Spleen (tissue), 11 donors: ENCODE data around the gene TTLL8. TPM values are rescaled to one million over a fixed set of nuclear protein-coding genes. Genes with fewer than 3 reads are reported as not detected.

Experiments
- DNase-seq: peaks from one replicate; pipeline ENCODE4 v3.0.0-alpha.2; 2020
- H3K27ac ChIP-seq, 8 donors: fragments of 200-600 bp; sonication (generic) in 7 of 8; 1 replicate in 4 of 8; 2 replicates in 4 of 8; pipeline versions ENCODE4 v1.5.0 to v1.8.0; 2016 to 2021; ENCODE audit warnings: inconsistent platforms in 4 of 8, mild to moderate bottlenecking in 4 of 8, moderate library complexity in 1 of 8
- H3K27me3 ChIP-seq, 7 donors: fragments of 200-600 bp; sonication (generic) in 6 of 7; replicated peaks in 1 of 7; 1 replicate in 4 of 7; 2 replicates in 3 of 7; pipeline versions ENCODE4 v1.5.0 to v1.8.0; 2016 to 2021; ENCODE audit warnings: inconsistent platforms in 3 of 7, mild to moderate bottlenecking in 1 of 7
- H3K36me3 ChIP-seq, 6 donors: fragments of 200-600 bp; sonication (generic) in 5 of 6; 1 replicate in 4 of 6; 2 replicates in 2 of 6; pipeline versions ENCODE4 v1.5.0 to v1.8.0; 2016 to 2021; ENCODE audit warnings: inconsistent platforms in 2 of 6
- H3K4me1 ChIP-seq, 6 donors: fragments of 200-600 bp; sonication (generic) in 5 of 6; 1 replicate in 3 of 6; 2 replicates in 3 of 6; pipeline versions ENCODE4 v1.5.0 to v1.8.0; 2016 to 2021; ENCODE audit warnings: inconsistent platforms in 3 of 6
- H3K4me3 ChIP-seq, 8 donors: fragments of 200-600 bp; sonication (generic) in 7 of 8; 1 replicate in 4 of 8; 2 replicates in 4 of 8; pipeline versions ENCODE4 v1.5.0 to v1.8.0; 2016 to 2021; ENCODE audit warnings: inconsistent platforms in 4 of 8, mild to moderate bottlenecking in 4 of 8, moderate library complexity in 2 of 8
- H3K9me3 ChIP-seq, 8 donors: fragments of 200-600 bp; sonication (generic) in 7 of 8; 1 replicate in 4 of 8; 2 replicates in 4 of 8; pipeline versions ENCODE4 v1.5.0 to v1.8.0; 2016 to 2021; ENCODE audit warnings: inconsistent platforms in 4 of 8
- POLR2A ChIP-seq, 3 donors: fragments of 450-650 bp; IDR thresholded peaks; one replicate each; pipeline ENCODE4 v1.5.1; 2017; ENCODE audit warnings: antibody characterized with exemption in 3 of 3, mild to moderate bottlenecking in 1 of 3
- POLR2AphosphoS5 ChIP-seq, 3 donors: sonication (generic); formaldehyde crosslinking; IDR thresholded peaks; one replicate each; pipeline ENCODE4 v1.5.1; 2017; ENCODE audit warnings: antibody characterized with exemption in 3 of 3
- WGBS, 5 donors: extraction: QIAGEN DNeasy Blood & Tissue Kit in 3 of 5; methylation state at CpG; one replicate each; pipeline versions ENCODE4 v1.1.5 to v1.1.7; 2013 to 2018; 5-methylcytosine and 5-hydroxymethylcytosine counted together
- intact Hi-C: fragments of 100-400 bp; cut with DNase I; formaldehyde crosslinking; loops from one replicate; pipeline ENCODE4 v1.15.0; 2023; ENCODE audit warnings: low total_unique reads
- polyA plus RNA-seq, 3 donors: library from polyadenylated mRNA; stranded (reverse); fragments of 200-250 nt; gene quantifications; one replicate each; pipeline ENCODE4 v1.2.1, GENCODE V29; 2013
- total RNA-seq, 7 donors: library from RNA; depleted of rRNA in 3 of 7; stranded (reverse); fragments of >200 nt in 3 of 7; fragmentation: NEBNext Ultra II Directional in 4 of 7; extraction: Animal tissue kit (Norgen Biotek cat#: 25700) in 4 of 7; gene quantifications; one replicate each; pipeline versions ENCODE4 v1.1.0 to v1.2.1, GENCODE V29; 2016 to 2021
- TF ChIP-seq, protein P1 (sequence below), 11 experiments: fragments of 200-600 bp in 7 of 11; fragments of 450-650 bp in 4 of 11; sonication (generic) in 4 of 11; IDR thresholded peaks in 8 of 11; conservative IDR thresholded peaks in 3 of 11; 1 replicate in 7 of 11; 2 replicates in 4 of 11; pipeline versions ENCODE4 v1.4.0 to v1.8.0; 2016 to 2021; ENCODE audit warnings: antibody characterized with exemption in 11 of 11, inconsistent platforms in 4 of 11, mild to moderate bottlenecking in 1 of 11
- donor health status: healthy with polysubstance abuse.
- donor health status: DM: no; HTN: no; CAD: no; lungs with moderate emphysema.
- donor health status: DM: no; HTN: no; CAD: no.
- donor health status: Bipolar disorder and iron deficiency.
- donor health status: healthy.
- donor health status: DM: no; HTN: no; CAD: no.
- donor health status: DM: yes; HTN: yes; CAD: no.

The TTLL8 gene
- total and polyA plus RNA-seq, 10 donors: not detected

- no peaks in the 10 kb centered on the region for H3K36me3 ChIP-seq
- no peak for DNase-seq
- peaks cover 0 to 18% (median 11%) of the 10 kb centered on the region in 8 donors for H3K9me3 ChIP-seq
- peaks cover 0 to 28% (median 25%) of the 10 kb centered on the region in 7 donors for H3K27me3 ChIP-seq
- TF ChIP-seq, protein P1, sequence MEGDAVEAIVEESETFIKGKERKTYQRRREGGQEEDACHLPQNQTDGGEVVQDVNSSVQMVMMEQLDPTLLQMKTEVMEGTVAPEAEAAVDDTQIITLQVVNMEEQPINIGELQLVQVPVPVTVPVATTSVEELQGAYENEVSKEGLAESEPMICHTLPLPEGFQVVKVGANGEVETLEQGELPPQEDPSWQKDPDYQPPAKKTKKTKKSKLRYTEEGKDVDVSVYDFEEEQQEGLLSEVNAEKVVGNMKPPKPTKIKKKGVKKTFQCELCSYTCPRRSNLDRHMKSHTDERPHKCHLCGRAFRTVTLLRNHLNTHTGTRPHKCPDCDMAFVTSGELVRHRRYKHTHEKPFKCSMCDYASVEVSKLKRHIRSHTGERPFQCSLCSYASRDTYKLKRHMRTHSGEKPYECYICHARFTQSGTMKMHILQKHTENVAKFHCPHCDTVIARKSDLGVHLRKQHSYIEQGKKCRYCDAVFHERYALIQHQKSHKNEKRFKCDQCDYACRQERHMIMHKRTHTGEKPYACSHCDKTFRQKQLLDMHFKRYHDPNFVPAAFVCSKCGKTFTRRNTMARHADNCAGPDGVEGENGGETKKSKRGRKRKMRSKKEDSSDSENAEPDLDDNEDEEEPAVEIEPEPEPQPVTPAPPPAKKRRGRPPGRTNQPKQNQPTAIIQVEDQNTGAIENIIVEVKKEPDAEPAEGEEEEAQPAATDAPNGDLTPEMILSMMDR (IDR thresholded peaks at IDR 0.05 in 8 of 11, conservative IDR thresholded peaks at IDR 0.05 in 3 of 11): peak in 9 of 11 experiments; percentile 7 to 76 (median 66)
- no peak for TF ChIP-seq POLR2AphosphoS5 (IDR thresholded peaks at IDR 0.05)
- peaks cover 4 to 37% (median 26%) of the 10 kb centered on the region in 6 donors for H3K4me1 ChIP-seq
- intact Hi-C loops: no loop called here
- H3K27ac ChIP-seq: no peak overlapping the region
- WGBS, 5 donors: 51 to 59% (median 53%) methylated on average over 7 of the region's 7 CpGs
- no peak overlapping the region for H3K4me3 ChIP-seq
These were observed 78.4 kb downstream of the TTLL8 start for GRCh38 chr22:49979587-49980264.

DNA sequence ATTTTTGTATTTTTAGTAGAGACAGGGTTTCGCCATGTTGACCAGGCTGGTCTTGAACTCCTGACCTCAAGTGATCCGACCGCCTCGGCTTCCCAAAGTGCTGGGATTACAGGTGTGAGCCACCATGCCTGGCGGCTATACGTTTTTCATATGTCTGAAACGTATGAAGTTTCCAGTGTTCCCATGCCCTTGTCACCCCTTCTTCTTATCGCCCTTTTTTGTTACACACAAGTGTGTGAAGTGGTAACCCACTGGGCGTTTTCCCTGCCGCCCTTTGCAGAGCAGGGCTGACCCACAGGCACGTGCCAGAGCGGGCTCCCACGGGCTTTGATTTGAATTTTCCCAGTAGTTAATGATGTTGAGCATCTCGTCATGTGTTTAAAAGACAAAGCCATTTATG, 80.5 kb downstream of the TTLL8 start:
- Histone ChIP-seq H3K9me3 (peaks cover 0 to 18% (median 11%) of the 10 kb centered on the region in 8 donors), H3K4me3 (no peak overlapping the region), H3K27me3 (peaks cover 0 to 7% (median 4%) of the 10 kb centered on the region in 7 donors), H3K36me3 (no peaks in the 10 kb centered on the region), H3K27ac (no peak overlapping the region), H3K4me1 (peaks cover 0 to 20% (median 11%) of the 10 kb centered on the region in 6 donors)
- intact Hi-C loops: no loop called here
- TF ChIP-seq POLR2A (IDR thresholded peaks at IDR 0.05): no peak
- TF ChIP-seq, protein P1 (IDR thresholded peaks at IDR 0.05 in 8 of 11, conservative IDR thresholded peaks at IDR 0.05 in 3 of 11): no peak
- no peak for TF ChIP-seq POLR2AphosphoS5 (IDR thresholded peaks at IDR 0.05)
- DNase-seq: no peak
- WGBS, 5 donors: 79 to 92% (median 85%) methylated on average over 14 of the region's 14 CpGs

GRCh38 chr22:49976439-49977175, 81.5 kb downstream of the TTLL8 start:
- intact Hi-C loops: no loop called here
- H3K4me3 ChIP-seq: no peak overlapping the region
- peak overlapping the region in 7 of 8 donors; percentile 15 to 82 (median 47) for H3K27ac ChIP-seq
- peaks cover 0 to 18% (median 11%) of the 10 kb centered on the region in 8 donors for H3K9me3 ChIP-seq
- DNase-seq: no peak
- H3K4me1 ChIP-seq: peaks cover 0 to 29% (median 20%) of the 10 kb centered on the region in 6 donors
- peaks cover 0 to 8% (median 0%) of the 10 kb centered on the region in 7 donors for H3K27me3 ChIP-seq
- 54 to 63% (median 59%) methylated on average over 15 of the region's 15 CpGs for WGBS, 5 donors
- TF ChIP-seq, protein P1 (IDR thresholded peaks at IDR 0.05 in 8 of 11, conservative IDR thresholded peaks at IDR 0.05 in 3 of 11): no peak
- TF ChIP-seq POLR2AphosphoS5 (IDR thresholded peaks at IDR 0.05): no peak
- TF ChIP-seq POLR2A (IDR thresholded peaks at IDR 0.05): no peak
- H3K36me3 ChIP-seq: no peaks in the 10 kb centered on the region
